ENCODE data around the gene SCLY.
A peak's percentile ranks its signal among the peaks of the same experiment; 100 is the strongest.
"Not testable (repeated sequence)": the region's sequence is repeated elsewhere in the genome, so short reads cannot be mapped to it uniquely, and the experiment has no call there.

SCLY gene

DNA sequence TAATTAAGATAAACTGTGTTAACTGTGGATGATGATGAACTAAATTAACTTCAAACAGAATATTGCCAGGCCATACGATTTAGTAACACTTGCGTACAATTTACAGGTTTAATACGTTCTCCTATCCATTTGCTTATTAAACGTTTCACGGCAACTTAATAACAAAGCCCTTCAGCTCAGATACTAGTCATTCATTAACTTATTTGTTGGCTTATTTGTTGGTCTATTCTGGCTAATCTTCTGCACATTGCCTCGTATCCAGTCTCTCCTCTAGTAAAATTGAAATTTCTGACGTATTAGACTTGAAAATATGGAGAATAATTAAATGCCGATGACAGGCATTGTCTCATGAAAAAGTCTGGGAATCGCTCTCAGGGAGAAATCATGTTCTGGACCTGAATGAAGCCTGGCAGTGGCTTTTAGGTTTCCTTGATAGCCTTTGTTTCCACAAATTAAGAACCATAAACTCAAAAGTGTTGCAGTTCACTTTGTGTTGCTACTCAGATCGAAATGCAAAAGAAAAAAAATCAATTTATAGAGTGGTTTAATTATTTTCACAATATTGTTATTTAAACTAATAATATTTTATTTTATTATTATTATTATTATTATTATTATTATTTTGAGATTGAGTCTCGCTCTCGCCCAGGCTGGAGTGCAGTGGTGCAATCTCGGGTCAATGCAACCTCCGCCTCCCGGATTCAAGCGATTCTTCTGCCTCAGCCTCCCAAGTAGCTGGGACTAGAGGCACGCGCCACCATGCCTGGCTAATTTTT is 4.5 kb downstream of the SCLY start:
- no peak for DNase-seq (ENCODE audit: low read depth in 1 of 2, low spot score in 1 of 2)
- in situ Hi-C loops (cut with HindIII; ENCODE audit: low pct_unique_long_range_greater_than_20kb, low sequenced_read_pairs): no loop called here
- TF ChIP-seq JUND (IDR thresholded peaks at IDR 0.05; ENCODE audit: low read depth): no peak

DNA sequence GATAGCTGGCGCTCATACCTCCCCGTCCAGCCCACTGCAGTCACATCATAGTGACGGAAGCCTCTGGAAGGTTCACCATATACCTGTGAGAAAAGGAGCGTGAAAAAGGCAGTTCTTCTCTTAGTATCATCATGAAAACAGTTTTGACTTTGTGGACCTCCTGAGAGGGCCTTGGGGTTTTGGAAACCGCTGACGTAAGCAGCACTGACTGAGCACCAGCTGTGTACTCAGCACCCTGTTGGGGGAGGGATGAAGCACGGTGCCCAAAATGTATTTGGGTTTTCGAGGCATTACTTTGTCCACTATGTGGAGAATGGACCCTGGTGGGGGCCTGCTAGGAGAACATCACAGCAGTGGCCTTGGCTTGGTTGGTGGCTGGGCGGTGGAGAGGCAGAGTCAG is 5.4 kb downstream of the SCLY start:
- TF ChIP-seq JUND (IDR thresholded peaks at IDR 0.05; ENCODE audit: low read depth): no peak
- in situ Hi-C loops (cut with HindIII; ENCODE audit: low pct_unique_long_range_greater_than_20kb, low sequenced_read_pairs): no loop called here

GRCh38 chr2:238066718-238067117 is 5.9 kb downstream of the SCLY start:
- in situ Hi-C loops (cut with HindIII; ENCODE audit: low pct_unique_long_range_greater_than_20kb, low sequenced_read_pairs); DNase-seq (ENCODE audit: low read depth in 1 of 2, low spot score in 1 of 2): not testable (repeated sequence)

More for the DNA sequence above, 5.4 kb downstream of the SCLY start:
- no peak for DNase-seq (ENCODE audit: low read depth in 1 of 2, low spot score in 1 of 2)

DNA sequence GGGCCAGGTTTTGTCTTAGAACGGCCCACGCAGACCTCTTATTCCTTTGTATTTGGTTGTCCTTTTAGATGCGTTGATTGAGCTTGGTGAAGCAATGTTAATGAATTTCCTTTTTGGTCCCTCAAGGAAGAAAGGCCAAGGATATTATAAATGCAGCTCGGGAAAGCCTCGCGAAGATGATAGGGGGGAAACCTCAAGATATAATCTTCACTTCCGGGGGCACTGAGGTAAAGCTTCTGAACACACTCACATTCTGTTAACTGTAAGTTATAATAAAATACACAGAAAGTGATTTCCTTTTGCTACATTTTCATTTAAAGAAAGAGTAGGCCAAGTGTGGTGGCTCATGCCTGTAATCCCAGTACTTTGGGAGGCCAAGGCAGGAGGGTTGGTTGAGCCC is 7.1 kb downstream of the SCLY start:
- no peak for TF ChIP-seq JUND (IDR thresholded peaks at IDR 0.05; ENCODE audit: low read depth)
- in situ Hi-C loops (cut with HindIII; ENCODE audit: low pct_unique_long_range_greater_than_20kb, low sequenced_read_pairs): no loop called here
- DNase-seq (ENCODE audit: low read depth in 1 of 2, low spot score in 1 of 2): no peak

GRCh38 chr2:238069021-238069709 is 8.4 kb downstream of the SCLY start:
- no peak for TF ChIP-seq JUND (IDR thresholded peaks at IDR 0.05; ENCODE audit: low read depth)
- no peak for DNase-seq (ENCODE audit: low read depth in 1 of 2, low spot score in 1 of 2)
- in situ Hi-C loops (cut with HindIII; ENCODE audit: low pct_unique_long_range_greater_than_20kb, low sequenced_read_pairs): no loop called here

GRCh38 chr2:238069877-238070276 is 9.1 kb downstream of the SCLY start:
- no peak for TF ChIP-seq JUND (IDR thresholded peaks at IDR 0.05; ENCODE audit: low read depth)
- DNase-seq (ENCODE audit: low read depth in 1 of 2, low spot score in 1 of 2): no peak
- in situ Hi-C loops (cut with HindIII; ENCODE audit: low pct_unique_long_range_greater_than_20kb, low sequenced_read_pairs): no loop called here

GRCh38 chr2:238075397-238075796 is 14.6 kb downstream of the SCLY start:
- no peak for TF ChIP-seq JUND (IDR thresholded peaks at IDR 0.05; ENCODE audit: low read depth)
- DNase-seq (ENCODE audit: low read depth in 1 of 2, low spot score in 1 of 2): no peak
- in situ Hi-C loops (cut with HindIII; ENCODE audit: low pct_unique_long_range_greater_than_20kb, low sequenced_read_pairs): no loop called here

DNA sequence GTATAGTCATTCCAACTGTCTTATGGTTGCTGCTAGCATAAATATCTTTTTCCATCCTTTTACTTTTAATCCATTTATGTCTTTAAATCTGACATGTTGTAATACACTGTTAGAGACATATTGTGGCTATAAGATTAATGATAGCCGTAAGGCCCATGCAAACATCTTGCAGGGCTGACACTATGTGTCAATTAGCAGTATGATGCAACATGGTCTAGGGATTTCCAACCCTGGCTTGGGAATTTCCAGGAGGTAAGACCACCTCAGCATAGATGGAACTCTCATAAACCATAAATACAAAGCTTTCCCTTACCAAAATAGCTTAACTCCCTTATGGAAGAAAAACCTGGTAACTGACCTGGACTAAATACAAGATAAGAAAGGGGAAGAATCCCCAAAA is 16.5 kb downstream of the SCLY start:
- TF ChIP-seq JUND (IDR thresholded peaks at IDR 0.05; ENCODE audit: low read depth): no peak
- in situ Hi-C loops (cut with HindIII; ENCODE audit: low pct_unique_long_range_greater_than_20kb, low sequenced_read_pairs): no loop called here
- no peak for DNase-seq (ENCODE audit: low read depth in 1 of 2, low spot score in 1 of 2)

DNA sequence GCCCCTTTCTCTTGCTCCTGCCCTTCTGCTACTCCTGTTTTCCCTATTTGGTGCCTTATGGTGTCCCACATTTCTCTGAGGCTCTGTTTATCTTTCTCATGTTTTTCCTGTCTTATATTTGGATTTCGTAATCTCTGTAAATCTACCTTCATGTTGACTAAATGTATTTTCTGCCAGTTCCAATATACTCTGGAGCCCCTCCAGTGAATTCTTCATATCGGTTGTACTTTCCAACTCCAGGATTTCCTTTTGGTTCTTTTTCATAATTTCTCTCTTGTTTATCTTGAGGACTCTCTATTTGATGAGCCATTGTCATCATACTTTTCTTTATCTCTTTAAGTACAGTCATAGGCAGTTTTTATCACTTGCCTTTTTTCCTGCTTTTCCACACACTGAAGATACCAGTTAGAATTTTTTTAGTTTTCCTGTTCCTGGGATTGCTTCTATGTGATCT is 19.1 kb downstream of the SCLY start:
- no peak for TF ChIP-seq JUND (IDR thresholded peaks at IDR 0.05; ENCODE audit: low read depth)
- peak in 1 of 2 experiments; percentile 44 for DNase-seq (ENCODE audit: low read depth in 1 of 2, low spot score in 1 of 2)
- in situ Hi-C loops (cut with HindIII; ENCODE audit: low pct_unique_long_range_greater_than_20kb, low sequenced_read_pairs): no loop called here

DNA sequence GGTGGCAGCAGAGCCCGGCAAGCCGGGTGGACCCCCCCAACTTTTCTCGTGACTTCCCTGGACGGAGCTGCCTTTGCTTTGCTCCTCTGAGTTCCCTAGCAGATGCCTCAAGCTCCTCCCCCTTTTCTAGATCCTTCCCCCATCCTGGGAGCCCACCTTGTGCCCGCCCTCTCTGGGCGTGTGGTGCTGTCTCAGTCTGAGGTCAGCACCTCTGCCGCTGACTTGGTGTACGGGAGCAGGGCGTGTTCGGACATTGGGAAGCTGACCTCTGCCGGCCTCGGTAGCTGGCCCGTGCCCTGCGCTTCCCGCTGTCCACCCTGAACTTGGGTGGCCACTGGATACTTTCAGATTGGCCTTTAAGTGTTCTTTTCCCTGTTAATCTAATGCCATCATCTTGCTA is 19.7 kb downstream of the SCLY start:
- TF ChIP-seq JUND (IDR thresholded peaks at IDR 0.05; ENCODE audit: low read depth): no peak
- in situ Hi-C loops (cut with HindIII; ENCODE audit: low pct_unique_long_range_greater_than_20kb, low sequenced_read_pairs): no loop called here
- no peak for DNase-seq (ENCODE audit: low read depth in 1 of 2, low spot score in 1 of 2)

- no peak for TF ChIP-seq JUND (IDR thresholded peaks at IDR 0.05; ENCODE audit: low read depth)
- no peak for DNase-seq (ENCODE audit: low read depth in 1 of 2, low spot score in 1 of 2)
- in situ Hi-C loops (cut with HindIII; ENCODE audit: low pct_unique_long_range_greater_than_20kb, low sequenced_read_pairs): no loop called here
These were observed 20.3 kb downstream of the SCLY start for GRCh38 chr2:238081150-238081549.

- DNase-seq (ENCODE audit: low read depth in 1 of 2, low spot score in 1 of 2): no peak
- no peak for TF ChIP-seq JUND (IDR thresholded peaks at IDR 0.05; ENCODE audit: low read depth)
- in situ Hi-C loops (cut with HindIII; ENCODE audit: low pct_unique_long_range_greater_than_20kb, low sequenced_read_pairs): no loop called here
These were observed 20.8 kb downstream of the SCLY start for GRCh38 chr2:238081561-238081960.

- no peak for TF ChIP-seq JUND (IDR thresholded peaks at IDR 0.05; ENCODE audit: low read depth)
- in situ Hi-C loops (cut with HindIII; ENCODE audit: low pct_unique_long_range_greater_than_20kb, low sequenced_read_pairs): no loop called here
- no peak for DNase-seq (ENCODE audit: low read depth in 1 of 2, low spot score in 1 of 2)
These were observed 21.4 kb downstream of the SCLY start for GRCh38 chr2:238082151-238082550.
